ENCODE measurements around the gene CERS6. TPM values are rescaled to one million over a fixed set of nuclear protein-coding genes. Genes with fewer than 3 reads are reported as not detected.
"Not testable (repeated sequence)": the region's sequence is repeated elsewhere in the genome, so short reads cannot be mapped to it uniquely, and the experiment has no call there.

CERS6 gene
- polyA plus RNA-seq, 3 donors = 7.6 to 17.7 (median 15.6) TPM

GRCh38 chr2:168654705-168655104 is 198.6 kb downstream of the CERS6 start:
- no peaks in the 10 kb centered on the region for H3K9me3 ChIP-seq (replicated peaks in 1 of 2; ENCODE audit: control insufficient read depth in 1 of 2, insufficient read depth in 1 of 2, low read length in 2 of 2)
- Mint-ChIP-seq H3K4me3 (no peak overlapping the region), H3K9me3 (peaks cover 0 to 3% (median 0%) of the 10 kb centered on the region in 7 donors), H3K27ac (no peak overlapping the region), H3K36me3 (peaks cover 8 to 27% of the 10 kb centered on the region in 2 donors), H3K4me1 (peaks cover 17% of the 10 kb centered on the region), H3K27me3 (ENCODE audit: low read depth in 3 of 3) (peaks cover 0 to 1% (median 0%) of the 10 kb centered on the region in 3 donors)
- H3K79me2 ChIP-seq (ENCODE audit: insufficient read depth, low read length) = peaks cover 14% of the 10 kb centered on the region
- no peak overlapping the region for H3K9ac ChIP-seq (ENCODE audit: insufficient read depth, low read length, poor library complexity, severe bottlenecking)
- no peak overlapping the region for H3K4me2 ChIP-seq (replicated peaks; ENCODE audit: extremely low read depth, low read length, poor library complexity, severe bottlenecking)
- no peaks in the 10 kb centered on the region for H3K4me1 ChIP-seq (ENCODE audit: control insufficient read depth in 1 of 2, insufficient read depth in 2 of 2, low read length in 2 of 2)
- H3K27ac ChIP-seq (ENCODE audit: low read depth in 1 of 2, low read length in 2 of 2) = no peak overlapping the region
- no peaks in the 10 kb centered on the region for H3K27me3 ChIP-seq (ENCODE audit: control insufficient read depth in 2 of 2, insufficient read depth in 2 of 2, low read length in 2 of 2)
- peaks cover 26% of the 10 kb centered on the region for H4K20me1 ChIP-seq (ENCODE audit: insufficient read depth, low read length)
- no peak for TF ChIP-seq CTCF (IDR thresholded peaks at IDR 0.05)
- intact Hi-C loops (cut with micrococcal nuclease) = no loop called here
- no peak for DNase-seq
- WGBS (ENCODE audit: insufficient coverage) = no CpG with 5 or more reads among the region's 1 CpG
- H3K4me3 ChIP-seq (replicated peaks in 1 of 3; ENCODE audit: low read depth in 2 of 3, low read length in 3 of 3) = no peak overlapping the region
- H3K36me3 ChIP-seq (replicated peaks in 1 of 2; ENCODE audit: control insufficient read depth in 1 of 2, insufficient read depth in 2 of 2, low read length in 2 of 2) = peaks cover 0 to 10% of the 10 kb centered on the region in 2 donors
- no peak overlapping the region for H2AFZ ChIP-seq (ENCODE audit: insufficient read depth, low read depth, low read length, poor library complexity, severe bottlenecking)

GRCh38 chr2:168655207-168655606 is 199.1 kb downstream of the CERS6 start:
- peaks cover 8 to 27% of the 10 kb centered on the region in 2 donors for H3K36me3 Mint-ChIP-seq
- intact Hi-C loops (cut with micrococcal nuclease) = no loop called here
- no peak overlapping the region for H2AFZ ChIP-seq (ENCODE audit: insufficient read depth, low read depth, low read length, poor library complexity, severe bottlenecking)
- no peaks in the 10 kb centered on the region for H3K9me3 ChIP-seq (replicated peaks in 1 of 2; ENCODE audit: control insufficient read depth in 1 of 2, insufficient read depth in 1 of 2, low read length in 2 of 2)
- no peak for DNase-seq
- no peak overlapping the region for H3K27ac Mint-ChIP-seq
- H4K20me1 ChIP-seq (ENCODE audit: insufficient read depth, low read length) = peaks cover 21% of the 10 kb centered on the region
- peaks cover 0 to 3% (median 0%) of the 10 kb centered on the region in 7 donors for H3K9me3 Mint-ChIP-seq
- no peaks in the 10 kb centered on the region for H3K4me1 ChIP-seq (ENCODE audit: control insufficient read depth in 1 of 2, insufficient read depth in 2 of 2, low read length in 2 of 2)
- no peak overlapping the region for H3K9ac ChIP-seq (ENCODE audit: insufficient read depth, low read length, poor library complexity, severe bottlenecking)
- peaks cover 10% of the 10 kb centered on the region for H3K79me2 ChIP-seq (ENCODE audit: insufficient read depth, low read length)
- H3K27me3 Mint-ChIP-seq (ENCODE audit: low read depth in 3 of 3) = peaks cover 0 to 1% (median 0%) of the 10 kb centered on the region in 3 donors
- H3K27ac ChIP-seq (ENCODE audit: low read depth in 1 of 2, low read length in 2 of 2) = no peak overlapping the region
- peaks cover 12% of the 10 kb centered on the region for H3K4me1 Mint-ChIP-seq
- peaks cover 0 to 10% of the 10 kb centered on the region in 2 donors for H3K36me3 ChIP-seq (replicated peaks in 1 of 2; ENCODE audit: control insufficient read depth in 1 of 2, insufficient read depth in 2 of 2, low read length in 2 of 2)
- H3K4me2 ChIP-seq (replicated peaks; ENCODE audit: extremely low read depth, low read length, poor library complexity, severe bottlenecking) = no peak overlapping the region
- TF ChIP-seq CTCF (IDR thresholded peaks at IDR 0.05) = no peak
- WGBS (ENCODE audit: insufficient coverage) = no CpG with 5 or more reads among the region's 1 CpG
- H3K4me3 ChIP-seq (replicated peaks in 1 of 3; ENCODE audit: low read depth in 2 of 3, low read length in 3 of 3) = no peak overlapping the region
- no peak overlapping the region for H3K4me3 Mint-ChIP-seq
- H3K27me3 ChIP-seq (ENCODE audit: control insufficient read depth in 2 of 2, insufficient read depth in 2 of 2, low read length in 2 of 2) = no peaks in the 10 kb centered on the region

- H3K27ac ChIP-seq (ENCODE audit: low read depth in 1 of 2, low read length in 2 of 2); H2AFZ ChIP-seq (ENCODE audit: insufficient read depth, low read depth, low read length, poor library complexity, severe bottlenecking); H3K36me3 ChIP-seq (replicated peaks in 1 of 2; ENCODE audit: control insufficient read depth in 1 of 2, insufficient read depth in 2 of 2, low read length in 2 of 2); H4K20me1 ChIP-seq (ENCODE audit: insufficient read depth, low read length); H3K9me3 ChIP-seq (replicated peaks in 1 of 2; ENCODE audit: control insufficient read depth in 1 of 2, insufficient read depth in 1 of 2, low read length in 2 of 2); intact Hi-C loops (cut with micrococcal nuclease); H3K4me1 Mint-ChIP-seq; H3K79me2 ChIP-seq (ENCODE audit: insufficient read depth, low read length); H3K9me3 Mint-ChIP-seq; H3K4me2 ChIP-seq (replicated peaks; ENCODE audit: extremely low read depth, low read length, poor library complexity, severe bottlenecking); H3K27me3 Mint-ChIP-seq (ENCODE audit: low read depth in 3 of 3); H3K4me3 Mint-ChIP-seq; H3K4me3 ChIP-seq (replicated peaks in 1 of 3; ENCODE audit: low read depth in 2 of 3, low read length in 3 of 3); H3K4me1 ChIP-seq (ENCODE audit: control insufficient read depth in 1 of 2, insufficient read depth in 2 of 2, low read length in 2 of 2); H3K27me3 ChIP-seq (ENCODE audit: control insufficient read depth in 2 of 2, insufficient read depth in 2 of 2, low read length in 2 of 2); DNase-seq; H3K9ac ChIP-seq (ENCODE audit: insufficient read depth, low read length, poor library complexity, severe bottlenecking); H3K27ac Mint-ChIP-seq: not testable (repeated sequence)
- peaks cover 8 to 27% of the 10 kb centered on the region in 2 donors for H3K36me3 Mint-ChIP-seq
- WGBS (ENCODE audit: insufficient coverage) = 96% methylated on average over 14 of the region's 24 CpGs
Measured at GRCh38 chr2:168657378-168657777, 201.3 kb downstream of the CERS6 start.
